Cardiac muscle cell (in vitro differentiated cells and primary cell): ENCODE results near the gene GRIFIN. TPM values are rescaled to one million over a fixed set of nuclear protein-coding genes. Genes with fewer than 3 reads are reported as not detected.
A peak's percentile ranks its signal among the peaks of the same experiment; 100 is the strongest.

Experiments
- DNase-seq, 2 donors: peaks; one replicate each; pipeline versions ENCODE4 v3.0.0 to v3.0.0-alpha.2; 2010 to 2017; ENCODE audit warnings: low read depth in 1 of 2, low spot score in 1 of 2
- H3K27ac ChIP-seq: fragments of 200-600 bp; sonication (generic); 2 replicates; pipeline ENCODE4 v1.5.1; 2016
- H3K27me3 ChIP-seq: fragments of 200-600 bp; sonication (generic); 2 replicates; pipeline ENCODE4 v1.6.0; 2016; ENCODE audit warnings: control low read depth
- H3K36me3 ChIP-seq: fragments of 200-600 bp; sonication (generic); 2 replicates; pipeline ENCODE4 v1.5.1; 2016; ENCODE audit warnings: control low read depth
- H3K4me1 ChIP-seq: fragments of 200-600 bp; sonication (generic); 2 replicates; pipeline ENCODE4 v1.8.1; 2017; ENCODE audit warnings: low read depth, mild to moderate bottlenecking, mixed run types
- H3K4me3 ChIP-seq: fragments of 200-600 bp; sonication (generic); 2 replicates; pipeline ENCODE4 v1.5.1; 2016; ENCODE audit warnings: mild to moderate bottlenecking
- H3K9me3 ChIP-seq: fragments of 200-600 bp; sonication (generic); 2 replicates; pipeline ENCODE4 v1.5.1; 2017; ENCODE audit warnings: low read depth, mild to moderate bottlenecking, control low read depth
- polyA plus RNA-seq: library from polyadenylated mRNA; unstranded; fragments of >200 nt; fragmentation: Nextera tagmentation; extraction: Ambion mirVana; gene quantifications from 2 replicates; pipeline ENCODE4 v1.2.1, GENCODE V29; 2016
- total RNA-seq: library from RNA; depleted of rRNA; stranded (reverse); fragments of >200 nt; gene quantifications from 2 replicates; pipeline ENCODE4 v1.2.3, GENCODE V29; 2016
- TF ChIP-seq, protein P1 (sequence below): IDR thresholded peaks from 2 replicates; pipeline ENCODE4 v1.5.1; 2012; ENCODE audit warnings: low read depth, mild to moderate bottlenecking, low read length

The GRIFIN gene
- total and polyA plus RNA-seq, 2 experiments from 2014 or later = not detected

DNA sequence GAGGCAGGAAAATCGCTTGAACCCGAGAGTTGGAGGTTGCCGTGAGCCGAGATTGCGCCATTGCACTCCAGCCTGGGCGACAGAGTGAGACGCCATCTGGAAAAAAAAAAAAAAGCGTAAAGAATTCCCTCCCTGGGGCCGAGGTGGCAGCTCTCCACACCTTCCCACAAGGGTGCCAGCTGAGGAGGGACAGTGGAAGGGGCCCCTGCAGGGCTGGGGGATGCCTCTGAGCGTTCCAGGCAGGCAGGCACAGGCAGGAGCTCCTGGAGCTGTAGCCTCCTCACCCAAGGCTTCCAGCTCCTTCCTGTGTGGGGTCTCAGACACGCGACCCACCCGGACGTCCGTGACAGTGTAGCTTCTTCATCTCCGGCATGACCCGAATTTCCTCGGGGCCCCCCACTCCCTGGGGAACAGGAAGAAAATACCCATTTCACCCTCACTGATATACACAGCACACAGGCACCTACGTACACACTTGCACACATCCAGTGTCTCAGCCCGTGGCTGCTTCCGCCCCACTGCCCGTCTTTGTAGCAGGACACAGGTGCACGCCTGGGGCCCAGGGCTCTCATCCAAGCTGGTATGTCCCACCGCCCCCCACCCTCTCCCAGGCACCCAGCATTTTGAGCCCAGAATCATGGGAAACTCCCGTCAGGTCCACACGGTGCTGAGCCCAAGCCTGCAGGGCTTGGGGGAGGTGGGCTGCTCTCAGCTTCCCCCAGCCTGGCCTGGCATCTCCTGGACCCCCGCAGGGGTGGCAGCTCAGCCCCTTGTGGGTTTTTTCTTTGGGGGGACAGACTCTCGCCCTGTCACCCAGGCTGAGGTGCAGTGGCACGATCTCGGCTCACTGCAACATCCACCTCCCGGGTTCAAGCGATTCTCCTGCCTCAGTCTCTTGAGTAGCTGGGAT is 25.7 kb downstream of the GRIFIN start:
- TF ChIP-seq, protein P1, sequence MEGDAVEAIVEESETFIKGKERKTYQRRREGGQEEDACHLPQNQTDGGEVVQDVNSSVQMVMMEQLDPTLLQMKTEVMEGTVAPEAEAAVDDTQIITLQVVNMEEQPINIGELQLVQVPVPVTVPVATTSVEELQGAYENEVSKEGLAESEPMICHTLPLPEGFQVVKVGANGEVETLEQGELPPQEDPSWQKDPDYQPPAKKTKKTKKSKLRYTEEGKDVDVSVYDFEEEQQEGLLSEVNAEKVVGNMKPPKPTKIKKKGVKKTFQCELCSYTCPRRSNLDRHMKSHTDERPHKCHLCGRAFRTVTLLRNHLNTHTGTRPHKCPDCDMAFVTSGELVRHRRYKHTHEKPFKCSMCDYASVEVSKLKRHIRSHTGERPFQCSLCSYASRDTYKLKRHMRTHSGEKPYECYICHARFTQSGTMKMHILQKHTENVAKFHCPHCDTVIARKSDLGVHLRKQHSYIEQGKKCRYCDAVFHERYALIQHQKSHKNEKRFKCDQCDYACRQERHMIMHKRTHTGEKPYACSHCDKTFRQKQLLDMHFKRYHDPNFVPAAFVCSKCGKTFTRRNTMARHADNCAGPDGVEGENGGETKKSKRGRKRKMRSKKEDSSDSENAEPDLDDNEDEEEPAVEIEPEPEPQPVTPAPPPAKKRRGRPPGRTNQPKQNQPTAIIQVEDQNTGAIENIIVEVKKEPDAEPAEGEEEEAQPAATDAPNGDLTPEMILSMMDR = no peak
- H3K36me3 ChIP-seq = no peaks in the 10 kb centered on the region
- no peak for DNase-seq
- H3K4me3 ChIP-seq = no peak overlapping the region
- no peaks in the 10 kb centered on the region for H3K9me3 ChIP-seq
- H3K4me1 ChIP-seq = no peaks in the 10 kb centered on the region
- H3K27ac ChIP-seq = no peak overlapping the region
- H3K27me3 ChIP-seq = no peaks in the 10 kb centered on the region

DNA sequence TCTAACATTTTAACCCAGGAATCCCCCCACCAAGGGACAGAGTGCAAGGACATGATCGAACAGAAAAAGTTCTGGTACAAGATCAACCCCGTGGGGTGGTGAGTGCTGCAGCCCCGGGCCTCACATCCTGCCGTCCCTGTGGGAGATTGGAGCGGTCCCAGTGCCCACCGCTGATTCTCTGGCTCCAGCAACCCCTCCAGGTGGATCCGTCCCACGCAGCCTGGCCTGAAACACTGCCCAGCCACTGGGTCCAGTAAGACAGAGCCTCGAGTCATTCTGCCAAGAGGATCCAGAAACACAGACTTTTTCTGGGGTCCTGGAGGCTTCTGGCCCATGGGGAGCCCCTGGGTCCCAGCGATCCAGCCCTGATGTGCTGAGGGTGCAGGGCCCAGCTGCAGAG is 29.5 kb downstream of the GRIFIN start:
- Histone ChIP-seq H3K9me3 (no peaks in the 10 kb centered on the region), H3K36me3 (no peaks in the 10 kb centered on the region), H3K4me3 (no peak overlapping the region), H3K4me1 (no peaks in the 10 kb centered on the region), H3K27me3 (no peaks in the 10 kb centered on the region), H3K27ac (no peak overlapping the region)
- TF ChIP-seq, protein P1 = no peak
- no peak for DNase-seq

GRCh38 chr7:2445898-2446555 is 30.2 kb downstream of the GRIFIN start:
- no peaks in the 10 kb centered on the region for H3K36me3 ChIP-seq
- H3K4me1 ChIP-seq = peaks cover 3% of the 10 kb centered on the region
- no peaks in the 10 kb centered on the region for H3K9me3 ChIP-seq
- no peaks in the 10 kb centered on the region for H3K27me3 ChIP-seq
- no peak overlapping the region for H3K4me3 ChIP-seq
- DNase-seq = no peak
- TF ChIP-seq, protein P1 = no peak
- H3K27ac ChIP-seq = no peak overlapping the region

GRCh38 chr7:2445047-2445446 is 31.2 kb downstream of the GRIFIN start:
- peak in 1 of 2 donors; percentile 5 for DNase-seq

DNA sequence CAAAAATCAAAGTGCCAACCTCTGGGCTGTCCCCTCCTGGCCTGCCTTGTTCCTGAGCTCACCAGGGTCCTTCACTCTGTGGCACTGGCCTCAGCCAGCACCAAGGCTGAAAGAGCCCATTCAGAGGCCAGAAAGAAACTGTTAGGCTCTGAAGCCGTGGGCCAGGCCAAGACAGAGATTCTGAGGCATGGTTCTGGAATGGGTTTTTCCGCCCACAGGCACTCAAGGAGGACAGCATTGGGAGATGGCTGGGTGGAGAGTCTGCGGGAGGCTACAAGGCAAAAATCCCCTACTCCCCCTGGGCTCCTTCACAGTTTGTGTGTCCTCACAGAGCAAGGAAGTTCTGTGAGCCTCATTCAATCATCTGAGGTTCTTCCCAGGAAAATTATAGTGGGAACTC is 31.7 kb downstream of the GRIFIN start:
- Histone ChIP-seq H3K27me3 (no peaks in the 10 kb centered on the region), H3K9me3 (no peaks in the 10 kb centered on the region), H3K27ac (no peak overlapping the region), H3K4me1 (peaks cover 10% of the 10 kb centered on the region), H3K4me3 (no peak overlapping the region), H3K36me3 (no peaks in the 10 kb centered on the region)
- TF ChIP-seq, protein P1 = no peak
- peak in 1 of 2 donors; percentile 70 for DNase-seq

More at GRCh38 chr7:2445047-2445446, 31.2 kb downstream of the GRIFIN start:
- H3K27me3 ChIP-seq = no peaks in the 10 kb centered on the region
- TF ChIP-seq, protein P1 = no peak
- H3K36me3 ChIP-seq = no peaks in the 10 kb centered on the region
- peaks cover 10% of the 10 kb centered on the region for H3K4me1 ChIP-seq
- H3K9me3 ChIP-seq = no peaks in the 10 kb centered on the region
- H3K4me3 ChIP-seq = no peak overlapping the region
- no peak overlapping the region for H3K27ac ChIP-seq
